DND-41 (cell line): Measurements from ENCODE around the gene PDZRN3.

Source experiments
- ATAC-seq: fragments of 200-7000 bp; cut with Tn5 transposase; 3 replicates; pipeline ENCODE4 v1.9.1; 2021; ENCODE audit warnings: low read depth; ENCODE audit not compliant: insufficient read depth
- DNase-seq: peaks from one replicate; pipeline ENCODE4 v3.0.0-alpha.2; 2020
- H2AFZ ChIP-seq: 2 replicates; pipeline ENCODE4 v1.6.0; 2012; ENCODE audit warnings: low read depth, low read length
- H3K27ac ChIP-seq: 2 replicates; pipeline ENCODE4 v1.5.1; 2012; ENCODE audit warnings: low read length, inconsistent platforms
- H3K27me3 ChIP-seq: fragments of 200-600 bp; sonication (generic); 2 replicates; pipeline ENCODE4 v1.6.0; 2012; ENCODE audit warnings: low read length, mild to moderate bottlenecking, inconsistent platforms; ENCODE audit not compliant: insufficient read depth, poor library complexity
- H3K36me3 ChIP-seq: 2 replicates; pipeline ENCODE4 v1.5.1; 2012; ENCODE audit warnings: low read length, inconsistent platforms; ENCODE audit not compliant: insufficient read depth
- H3K4me1 ChIP-seq: 2 replicates; pipeline ENCODE4 v1.5.1; 2012; ENCODE audit warnings: mild to moderate bottlenecking, low read length; ENCODE audit not compliant: insufficient read depth
- H3K4me2 ChIP-seq: 2 replicates; pipeline ENCODE4 v1.6.0; 2012; ENCODE audit warnings: mild to moderate bottlenecking, moderate library complexity, low read length, inconsistent platforms; ENCODE audit not compliant: insufficient read depth
- H3K4me3 ChIP-seq, 2 experiments: fragments of 200-600 bp in 1 of 2; shearing (Covaris generic) in 1 of 2; 2 replicates each; pipeline ENCODE4 v1.5.1; 2012 to 2016; ENCODE audit warnings: inconsistent platforms in 2 of 2, low read length in 2 of 2, mild to moderate bottlenecking in 2 of 2, low read depth in 1 of 2, moderate library complexity in 1 of 2
- H3K79me2 ChIP-seq: 2 replicates; pipeline ENCODE4 v1.6.0; 2012; ENCODE audit warnings: low read length, inconsistent platforms; ENCODE audit not compliant: insufficient read depth
- H3K9ac ChIP-seq: 2 replicates; pipeline ENCODE4 v1.6.0; 2012; ENCODE audit warnings: low read depth, mild to moderate bottlenecking, inconsistent platforms, low read length, moderate library complexity
- H3K9me3 ChIP-seq: 2 replicates; pipeline ENCODE4 v1.5.1; 2012; ENCODE audit warnings: low read length, moderate library complexity, mild to moderate bottlenecking, inconsistent platforms; ENCODE audit not compliant: insufficient read depth, severe bottlenecking
- H4K20me1 ChIP-seq: 2 replicates; pipeline ENCODE4 v1.6.0; 2012; ENCODE audit warnings: low read length; ENCODE audit not compliant: insufficient read depth
- EZH2 ChIP-seq: IDR thresholded peaks from 3 replicates; pipeline ENCODE4 v1.6.1; 2012; ENCODE audit warnings: borderline replicate concordance, low read depth, mild to moderate bottlenecking, moderate library complexity, low read length, inconsistent platforms; ENCODE audit not compliant: severe bottlenecking
- TF ChIP-seq, protein P1 (sequence below): IDR thresholded peaks from 2 replicates; pipeline ENCODE4 v1.5.1; 2012; ENCODE audit warnings: borderline replicate concordance, low read length, moderate library complexity, mild to moderate bottlenecking; ENCODE audit not compliant: poor library complexity, severe bottlenecking; ENCODE audit errors: extremely low read depth

The PDZRN3 gene

GRCh38 chr3:73448041-73448440 is 176.7 kb downstream of the PDZRN3 start:
- Histone ChIP-seq H3K9me3 (no peaks in the 10 kb centered on the region), H2AFZ (no peak overlapping the region), H3K27ac (no peak overlapping the region), H3K4me1 (no peaks in the 10 kb centered on the region), H3K4me3 (no peak overlapping the region), H3K9ac (no peak overlapping the region), H4K20me1 (no peaks in the 10 kb centered on the region), H3K4me2 (no peak overlapping the region), H3K79me2 (no peaks in the 10 kb centered on the region), H3K27me3 (peaks cover 20% of the 10 kb centered on the region), H3K36me3 (no peaks in the 10 kb centered on the region)
- no peak for TF ChIP-seq EZH2
- DNase-seq, result no peak
- no peak for ATAC-seq

DNA sequence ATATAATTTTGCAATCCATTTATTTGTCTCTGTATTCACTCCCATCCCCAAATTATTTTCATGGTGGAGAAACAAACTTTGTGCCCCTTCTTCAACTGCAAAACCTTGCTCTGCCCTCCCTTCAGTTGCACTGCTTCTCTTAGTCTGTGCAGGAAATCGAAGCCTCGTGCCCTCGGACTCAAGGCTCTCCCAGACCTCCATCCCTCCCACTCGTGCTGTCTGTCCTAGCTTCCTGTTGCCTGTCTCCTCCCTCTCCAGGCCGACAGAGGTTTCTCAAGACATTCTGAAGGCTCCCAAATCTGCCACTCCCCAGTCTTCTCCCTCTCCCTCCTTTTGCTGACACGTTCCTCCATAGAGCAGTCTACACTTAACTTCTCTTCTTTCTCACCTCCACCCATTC is 177.6 kb downstream of the PDZRN3 start:
- TF ChIP-seq EZH2, result no peak
- TF ChIP-seq, protein P1, sequence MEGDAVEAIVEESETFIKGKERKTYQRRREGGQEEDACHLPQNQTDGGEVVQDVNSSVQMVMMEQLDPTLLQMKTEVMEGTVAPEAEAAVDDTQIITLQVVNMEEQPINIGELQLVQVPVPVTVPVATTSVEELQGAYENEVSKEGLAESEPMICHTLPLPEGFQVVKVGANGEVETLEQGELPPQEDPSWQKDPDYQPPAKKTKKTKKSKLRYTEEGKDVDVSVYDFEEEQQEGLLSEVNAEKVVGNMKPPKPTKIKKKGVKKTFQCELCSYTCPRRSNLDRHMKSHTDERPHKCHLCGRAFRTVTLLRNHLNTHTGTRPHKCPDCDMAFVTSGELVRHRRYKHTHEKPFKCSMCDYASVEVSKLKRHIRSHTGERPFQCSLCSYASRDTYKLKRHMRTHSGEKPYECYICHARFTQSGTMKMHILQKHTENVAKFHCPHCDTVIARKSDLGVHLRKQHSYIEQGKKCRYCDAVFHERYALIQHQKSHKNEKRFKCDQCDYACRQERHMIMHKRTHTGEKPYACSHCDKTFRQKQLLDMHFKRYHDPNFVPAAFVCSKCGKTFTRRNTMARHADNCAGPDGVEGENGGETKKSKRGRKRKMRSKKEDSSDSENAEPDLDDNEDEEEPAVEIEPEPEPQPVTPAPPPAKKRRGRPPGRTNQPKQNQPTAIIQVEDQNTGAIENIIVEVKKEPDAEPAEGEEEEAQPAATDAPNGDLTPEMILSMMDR, result no peak
- Histone ChIP-seq H3K4me1 (no peaks in the 10 kb centered on the region), H3K4me3 (no peak overlapping the region), H2AFZ (no peak overlapping the region), H3K27me3 (peaks cover 17% of the 10 kb centered on the region), H3K9ac (no peak overlapping the region), H3K27ac (no peak overlapping the region), H4K20me1 (no peaks in the 10 kb centered on the region), H3K4me2 (no peak overlapping the region), H3K79me2 (no peaks in the 10 kb centered on the region), H3K9me3 (no peaks in the 10 kb centered on the region), H3K36me3 (no peaks in the 10 kb centered on the region)
- no peak for ATAC-seq
- no peak for DNase-seq

GRCh38 chr3:73446467-73447110 is 178.2 kb downstream of the PDZRN3 start:
- H3K27me3 ChIP-seq, result peaks cover 12% of the 10 kb centered on the region
- no peak for DNase-seq
- no peak overlapping the region for H3K9ac ChIP-seq
- no peak overlapping the region for H3K27ac ChIP-seq
- no peaks in the 10 kb centered on the region for H3K79me2 ChIP-seq
- no peak overlapping the region for H3K4me2 ChIP-seq
- H3K9me3 ChIP-seq, result no peaks in the 10 kb centered on the region
- H3K36me3 ChIP-seq, result no peaks in the 10 kb centered on the region
- no peak for ATAC-seq
- no peak overlapping the region for H2AFZ ChIP-seq
- H3K4me1 ChIP-seq, result no peaks in the 10 kb centered on the region
- no peak overlapping the region for H3K4me3 ChIP-seq
- TF ChIP-seq, protein P1, result no peak
- TF ChIP-seq EZH2, result no peak
- no peaks in the 10 kb centered on the region for H4K20me1 ChIP-seq

DNA sequence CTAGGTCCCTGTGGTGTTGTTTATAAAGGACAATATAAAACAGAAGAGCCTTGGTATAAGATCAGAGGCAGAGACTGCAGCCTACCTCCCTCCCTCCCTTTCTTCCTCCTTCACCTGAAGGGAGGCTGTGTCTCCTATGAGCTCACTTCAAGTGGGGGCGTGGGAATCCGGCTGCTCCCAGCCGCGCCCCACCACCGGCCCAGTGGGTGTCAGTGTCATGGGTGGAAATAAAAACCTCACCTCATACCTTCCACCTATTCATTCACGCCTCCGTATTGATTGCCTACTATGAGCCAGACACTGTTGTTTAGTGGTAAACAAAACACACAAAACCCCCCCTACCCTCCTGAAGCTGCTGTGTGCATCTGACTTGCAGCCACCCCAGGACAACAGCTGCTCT is 181.9 kb downstream of the PDZRN3 start:
- no peak overlapping the region for H3K4me2 ChIP-seq
- no peak for TF ChIP-seq EZH2
- H3K36me3 ChIP-seq, result no peaks in the 10 kb centered on the region
- no peak overlapping the region for H3K27ac ChIP-seq
- H3K27me3 ChIP-seq, result peaks cover 9% of the 10 kb centered on the region
- ATAC-seq, result no peak
- H3K79me2 ChIP-seq, result no peaks in the 10 kb centered on the region
- no peak for DNase-seq
- no peaks in the 10 kb centered on the region for H4K20me1 ChIP-seq
- no peaks in the 10 kb centered on the region for H3K4me1 ChIP-seq
- H3K4me3 ChIP-seq, result no peak overlapping the region
- no peaks in the 10 kb centered on the region for H3K9me3 ChIP-seq
- H2AFZ ChIP-seq, result no peak overlapping the region
- H3K9ac ChIP-seq, result no peak overlapping the region
